HT-29 (cell line): ENCODE data around the gene UHRF2. TPM values are rescaled to one million over a fixed set of nuclear protein-coding genes. Genes with fewer than 3 reads are reported as not detected.

Experiments used
- small RNA-seq: library from RNA; depleted of rRNA; stranded (forward); fragments of <200 nt; gene quantifications from one replicate; pipeline ENCODE3, GENCODE V24; 2014
- total RNA-seq: library from RNA; depleted of rRNA; stranded (reverse); fragments of >200 nt; shearing (Covaris generic); gene quantifications from 2 replicates; pipeline ENCODE4 v1.2.3, GENCODE V29; 2014; rRNA removed

Gene UHRF2
- total RNA-seq, 1 experiment from 2014 or later: 31.2 TPM

Small RNA genes within 50 kb of the gene (small RNA-seq; reads per million reads assigned to genes)
- not detected for gene RN7SL25P

Other genes starting within 250 kb of the UHRF2 start
- 0.03 and 0.05 TPM in 2 replicates for gene IL33, start 197.4 kb upstream of the UHRF2 start, total RNA-seq
- gene TPD52L3, start 84.8 kb upstream of the UHRF2 start, total RNA-seq: not detected in 2 replicates
- gene GLDC, start 232.5 kb downstream of the UHRF2 start, total RNA-seq: not detected in 2 replicates